B cell (primary cell): ENCODE data around the gene VAV2. TPM values are rescaled to one million over a fixed set of nuclear protein-coding genes. Genes with fewer than 3 reads are reported as not detected.
A peak's percentile ranks its signal among the peaks of the same experiment; 100 is the strongest.

Source experiments
- ATAC-seq: fragments of 200-7000 bp; cut with Tn5 transposase; one replicate; pipeline ENCODE4 v1.10.0; 2021; ENCODE audit warnings: low read depth, mild to moderate bottlenecking, moderate number of reproducible peaks, moderate library complexity
- CTCF ChIA-PET: fragments of 350-600 bp; sonication (Branson Sonifier 250); formaldehyde crosslinking; loops from one replicate; lab custom pipeline; 2021; ENCODE audit warnings: antibody characterized with exemption, inconsistent platforms; lab: Charles Lee
- POLR2A ChIA-PET: fragments of 350-600 bp; sonication (Branson Sonifier 250); formaldehyde crosslinking; loops from one replicate; lab custom pipeline; 2021; ENCODE audit warnings: antibody characterized with exemption; lab: Charles Lee
- DNase-seq: peaks from one replicate; pipeline ENCODE4 v3.0.0; 2013
- H2AFZ ChIP-seq: 2 replicates; pipeline ENCODE4 v1.6.1; 2012; ENCODE audit warnings: mild to moderate bottlenecking, low read depth, low read length; ENCODE audit not compliant: insufficient read depth, poor library complexity, severe bottlenecking
- H3K27ac ChIP-seq, 2 donors: 1 replicate in 1 of 2; 2 replicates in 1 of 2; pipeline ENCODE4 v1.5.1; 2012 to 2013; ENCODE audit warnings: low read length in 2 of 2, mild to moderate bottlenecking in 2 of 2, moderate library complexity in 1 of 2
- H3K27me3 ChIP-seq, 4 experiments: fragments of 200-600 bp in 1 of 4; sonication (generic) in 1 of 4; replicated peaks in 1 of 4; 1 replicate in 2 of 4; 2 replicates in 2 of 4; pipeline versions ENCODE4 v1.6.1 to v1.7.0; 2013 to 2016; ENCODE audit warnings: low read length in 3 of 4, mild to moderate bottlenecking in 2 of 4, mixed read lengths in 1 of 4, moderate library complexity in 1 of 4; ENCODE audit not compliant: insufficient read depth in 4 of 4, control insufficient read depth in 3 of 4; ENCODE audit errors: control extremely low read depth in 1 of 4
- H3K36me3 ChIP-seq, 2 experiments: replicated peaks in 1 of 2; 1 replicate in 1 of 2; 2 replicates in 1 of 2; pipeline versions ENCODE4 v1.6.1 to v1.7.1; 2013; ENCODE audit warnings: low read length in 1 of 2; ENCODE audit not compliant: insufficient read depth in 2 of 2, control insufficient read depth in 1 of 2; ENCODE audit errors: control extremely low read depth in 1 of 2, extremely low read depth in 1 of 2
- H3K4me1 ChIP-seq, 2 donors: fragments of 200-600 bp in 1 of 2; sonication (generic) in 1 of 2; 1 replicate in 1 of 2; 2 replicates in 1 of 2; pipeline versions ENCODE4 v1.5.1 to v1.6.1; 2013 to 2017; ENCODE audit warnings: low read length in 2 of 2; ENCODE audit not compliant: control insufficient read depth in 2 of 2, insufficient read depth in 2 of 2
- H3K4me2 ChIP-seq: replicated peaks from 2 replicates; pipeline ENCODE3; 2012; ENCODE audit warnings: mild to moderate bottlenecking, low read depth, low read length; ENCODE audit not compliant: poor library complexity, severe bottlenecking
- H3K4me3 ChIP-seq, 5 experiments: fragments of 200-600 bp in 1 of 5; sonication (generic) in 1 of 5; 1 replicate in 3 of 5; 2 replicates in 2 of 5; pipeline versions ENCODE4 v1.5.1 to v1.7.0; 2011 to 2016; ENCODE audit warnings: low read length in 4 of 5, mild to moderate bottlenecking in 4 of 5, low read depth in 2 of 5, control low read depth in 1 of 5, moderate library complexity in 1 of 5; ENCODE audit not compliant: insufficient read depth in 1 of 5; ENCODE audit errors: control extremely low read depth in 1 of 5, extremely low read depth in 1 of 5
- H3K79me2 ChIP-seq: fragments of 200-600 bp; sonication (generic); one replicate; pipeline ENCODE4 v1.6.0; 2016; ENCODE audit warnings: low read length; ENCODE audit not compliant: control insufficient read depth, insufficient read depth
- H3K9ac ChIP-seq: fragments of 200-600 bp; sonication (generic); 2 replicates; pipeline ENCODE4 v1.6.1; 2017; ENCODE audit warnings: mild to moderate bottlenecking, low read length, moderate library complexity
- H3K9me3 ChIP-seq, 3 donors: one replicate each; pipeline versions ENCODE4 v1.6.1 to v1.7.1; 2013; ENCODE audit warnings: low read length in 2 of 3; ENCODE audit not compliant: control insufficient read depth in 2 of 3, insufficient read depth in 1 of 3; ENCODE audit errors: control extremely low read depth in 1 of 3
- H4K20me1 ChIP-seq: 2 replicates; pipeline ENCODE4 v1.6.0; 2012; ENCODE audit warnings: mild to moderate bottlenecking, low read length; ENCODE audit not compliant: insufficient read depth, control insufficient read depth, poor library complexity, severe bottlenecking
- H3K27ac Mint-ChIP-seq: one replicate; pipeline ENCODE4 v1.8.0; 2021; ENCODE audit warnings: mixed read lengths
- H3K27me3 Mint-ChIP-seq: one replicate; pipeline ENCODE4 v1.8.0; 2021; ENCODE audit warnings: mixed read lengths
- H3K4me1 Mint-ChIP-seq: one replicate; pipeline ENCODE4 v1.8.0; 2021; ENCODE audit warnings: mixed read lengths
- H3K4me3 Mint-ChIP-seq: one replicate; pipeline ENCODE4 v1.8.0; 2021; ENCODE audit warnings: mixed read lengths
- H3K9me3 Mint-ChIP-seq: one replicate; pipeline ENCODE4 v1.8.0; 2022; ENCODE audit warnings: mixed read lengths; ENCODE audit not compliant: insufficient read depth
- CTCF ChIP-seq: fragments of 200-600 bp; IDR thresholded peaks from one replicate; pipeline ENCODE4 v1.8.0; 2022; ENCODE audit warnings: antibody characterized with exemption, mild to moderate bottlenecking
- EZH2 ChIP-seq: IDR thresholded peaks from 2 replicates; pipeline ENCODE4 v1.6.1; 2012; ENCODE audit warnings: borderline replicate concordance, low read depth, mild to moderate bottlenecking, moderate library complexity, low read length; ENCODE audit not compliant: insufficient read depth, poor library complexity, severe bottlenecking
- WGBS: methylation state at CpG from one replicate; pipeline ENCODE4 v1.1.5; 2013; ENCODE audit warnings: missing lambda C conversion rate; ENCODE audit not compliant: insufficient coverage; 5-methylcytosine and 5-hydroxymethylcytosine counted together
- intact Hi-C: fragments of 100-400 bp; cut with micrococcal nuclease; formaldehyde crosslinking; loops from one replicate; pipeline ENCODE4 v1.10.0; 2022
- polyA plus RNA-seq: library from polyadenylated mRNA; depleted of rRNA; stranded (reverse); fragments of >200 nt; gene quantifications from 2 replicates; pipeline ENCODE4 v1.2.3, GENCODE V29; 2012
- total RNA-seq, 2 donors: library from RNA; stranded (reverse); fragments of 120-200 nt in 1 of 2; gene quantifications; 1 replicate in 1 of 2; 2 replicates in 1 of 2; pipeline versions ENCODE4 v1.2.3 to v1.2.4, GENCODE V29; 2013 to 2022

Gene VAV2
- total and polyA plus RNA-seq, 2 donors (not counting 1 experiment from before 2014, with no cell fraction given), result 34.4 to 128 TPM

GRCh38 chr9:133955821-133956411 is 36.2 kb downstream of the VAV2 start:
- intact Hi-C loops, result loop anchor here (2.0 to 10.0 kb wide), 6 partner anchors 13 to 169 kb away; partner anchors contain the start of genes BRD3OS and VAV2
- peak overlapping the region; percentile 93 to 94 for H3K27ac ChIP-seq
- H3K9ac ChIP-seq, result peak overlapping the region; percentile 73
- peak overlapping the region; percentile 46 for H2AFZ ChIP-seq
- H3K4me1 Mint-ChIP-seq, result peaks cover 67% of the 10 kb centered on the region
- H3K9me3 ChIP-seq, result no peaks in the 10 kb centered on the region
- H3K27ac Mint-ChIP-seq, result peak overlapping the region; percentile 98
- whole genome bisulfite sequencing, result 0% methylated on average over 10 of the region's 15 CpGs
- peak overlapping the region; percentile 25 to 69 (median 51) for H3K4me3 ChIP-seq
- H3K36me3 ChIP-seq, result peaks cover 0 to 9% of the 10 kb centered on the region in 2 experiments
- no peaks in the 10 kb centered on the region for H3K27me3 Mint-ChIP-seq
- ATAC-seq, result peak; percentile 48
- peak overlapping the region; percentile 99 for H3K4me2 ChIP-seq
- peaks cover 65% of the 10 kb centered on the region for H4K20me1 ChIP-seq
- H3K4me3 Mint-ChIP-seq, result peak overlapping the region; percentile 83
- CTCF ChIA-PET, result interaction anchor here (1.0 to 5.5 kb wide), 11 partner anchors 10 to 173 kb away, joined by 3 to 43 read pairs (median 4); partner anchors contain the start of gene VAV2
- H3K27me3 ChIP-seq, result no peaks in the 10 kb centered on the region
- peaks cover 66 to 72% of the 10 kb centered on the region in 2 donors for H3K4me1 ChIP-seq
- peak; percentile 72 for DNase-seq
- no peaks in the 10 kb centered on the region for H3K9me3 Mint-ChIP-seq
- POLR2A ChIA-PET, result interaction anchor here (0.5 to 3.2 kb wide), 10 partner anchors 10 to 496 kb away, joined by 3 to 40 read pairs (median 8); partner anchors contain the start of gene VAV2
- peaks cover 90% of the 10 kb centered on the region for H3K79me2 ChIP-seq
- TF ChIP-seq EZH2 (no peak), CTCF (no peak)
